HG02571 (cell line): ENCODE results near the gene PIK3CG.

ENCODE experiments used
- ATAC-seq: cut with Tn5 transposase; IDR thresholded peaks from one replicate; pipeline ENCODE4 v1.9.1; 2021; ENCODE audit warnings: mild to moderate bottlenecking, moderate library complexity; ENCODE audit not compliant: unreplicated experiment

The PIK3CG gene

GRCh38 chr7:106855540-106856132 is 9.4 kb upstream of the PIK3CG start:
- ATAC-seq: no peak

DNA sequence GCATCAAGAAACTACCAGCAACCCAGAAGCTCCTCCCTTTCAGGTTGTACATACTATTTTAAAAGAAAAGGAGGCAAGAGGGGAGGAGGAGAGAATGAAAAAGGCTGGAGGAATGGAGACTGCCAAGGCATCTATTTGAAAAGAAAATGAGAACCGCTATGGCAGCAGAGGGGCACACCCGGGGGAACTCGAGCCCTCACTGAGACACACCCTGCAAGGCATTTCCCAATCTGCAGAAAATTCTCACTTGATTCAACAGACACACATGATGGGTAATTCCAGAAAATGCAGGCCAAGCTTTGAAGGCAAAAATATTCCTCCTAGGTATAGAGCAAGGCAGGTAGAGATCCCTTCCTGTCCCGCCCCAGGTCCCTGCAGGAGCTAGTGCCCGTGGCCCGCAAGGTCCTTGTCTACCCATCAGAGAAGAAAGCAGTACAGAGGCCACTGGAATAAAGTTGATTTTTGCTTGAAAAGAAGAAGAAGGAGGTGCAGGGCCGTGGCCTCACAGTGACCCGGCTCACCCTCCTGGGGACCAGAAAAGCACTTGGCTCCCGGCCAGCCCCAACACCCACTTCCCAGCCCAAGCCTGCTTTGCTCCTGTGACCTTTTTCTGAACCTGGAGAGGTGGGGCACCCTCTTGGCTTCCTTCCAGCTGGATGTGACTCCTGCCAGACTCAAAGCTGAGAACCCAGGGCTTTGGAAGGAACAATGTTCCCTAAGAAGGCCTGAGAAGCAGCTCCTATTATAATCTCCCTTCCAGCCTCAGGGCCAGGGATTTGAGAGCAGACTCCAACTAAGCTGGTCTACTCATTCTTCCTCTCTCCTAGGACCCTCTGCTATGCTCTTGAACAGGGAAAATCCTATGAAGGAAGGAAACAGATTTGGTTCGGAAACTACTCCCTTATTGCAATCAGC is 6.2 kb upstream of the PIK3CG start:
- ATAC-seq: no peak

DNA sequence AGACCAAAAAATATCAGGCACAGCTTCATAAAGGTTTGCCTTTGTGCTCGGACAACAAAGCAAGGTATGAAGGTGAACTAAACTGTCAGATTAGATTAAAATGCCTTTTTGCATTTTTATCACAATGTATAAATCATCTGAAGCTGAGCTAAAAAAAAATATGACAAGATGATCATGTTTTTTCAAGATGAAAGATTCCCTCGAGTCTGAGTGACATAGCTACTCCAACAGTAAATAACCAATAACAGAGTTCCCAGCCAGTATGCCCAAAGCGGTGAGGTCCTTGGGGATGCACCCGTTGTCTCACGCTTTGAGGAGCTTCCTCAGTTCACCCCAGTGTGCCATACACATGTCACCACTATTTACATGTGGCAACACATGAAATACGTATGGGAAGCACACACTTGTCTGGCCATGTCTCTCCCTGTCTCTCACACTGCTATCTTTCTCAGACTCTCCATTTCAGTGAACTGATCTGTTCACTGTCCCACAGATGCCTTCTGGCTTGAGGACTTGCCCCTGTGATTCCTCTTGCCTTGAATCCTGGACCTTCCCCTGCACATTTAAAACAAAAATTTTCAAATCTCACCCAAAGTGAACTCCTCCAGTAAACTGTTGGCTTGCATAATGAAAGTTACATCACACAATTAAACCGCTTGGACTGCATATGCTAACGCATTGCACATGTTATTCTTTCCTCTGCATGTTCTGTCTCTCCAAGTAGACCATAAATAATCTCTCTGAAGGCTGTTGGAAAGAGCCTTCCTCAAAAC is 2.6 kb upstream of the PIK3CG start:
- no peak for ATAC-seq

GRCh38 chr7:106863274-106863997 is 1.6 kb upstream of the PIK3CG start:
- no peak for ATAC-seq

DNA sequence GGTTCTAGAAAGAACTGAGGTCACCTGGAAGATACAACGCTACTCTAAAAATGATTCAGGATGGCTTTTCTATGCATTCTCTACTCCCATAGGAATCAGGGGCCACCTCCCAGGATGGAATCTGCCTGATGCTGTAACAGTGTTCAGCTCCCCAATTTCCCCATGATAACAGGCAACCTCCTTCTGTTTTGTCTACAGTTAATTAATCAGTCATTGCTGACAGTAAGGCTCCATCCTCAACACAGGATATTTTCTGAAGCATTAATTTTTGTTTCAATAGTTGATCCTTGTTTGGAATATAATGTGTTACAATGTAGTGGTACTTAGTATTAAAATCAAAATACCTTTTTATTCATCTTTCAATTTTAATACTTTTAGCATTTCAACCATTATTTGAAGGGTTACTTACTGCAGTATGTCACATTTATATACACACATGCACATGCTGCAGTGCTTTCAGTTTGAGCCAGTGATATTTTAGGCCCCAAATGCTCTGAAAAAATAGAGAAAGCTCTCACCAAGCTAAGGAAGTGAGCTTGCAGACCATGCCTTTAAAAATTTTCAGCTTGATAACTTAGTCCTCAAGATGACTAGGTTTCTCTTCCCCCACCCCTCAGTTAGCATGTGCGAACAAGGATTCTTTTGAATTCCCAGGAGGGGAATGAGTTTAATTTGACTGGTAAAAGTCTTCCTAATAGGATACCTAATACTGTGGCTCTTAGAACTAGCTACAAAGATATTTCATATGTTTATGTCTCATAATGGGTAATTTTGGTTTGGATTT is 592 bp upstream of the PIK3CG start:
- peak; percentile 40 for ATAC-seq

DNA sequence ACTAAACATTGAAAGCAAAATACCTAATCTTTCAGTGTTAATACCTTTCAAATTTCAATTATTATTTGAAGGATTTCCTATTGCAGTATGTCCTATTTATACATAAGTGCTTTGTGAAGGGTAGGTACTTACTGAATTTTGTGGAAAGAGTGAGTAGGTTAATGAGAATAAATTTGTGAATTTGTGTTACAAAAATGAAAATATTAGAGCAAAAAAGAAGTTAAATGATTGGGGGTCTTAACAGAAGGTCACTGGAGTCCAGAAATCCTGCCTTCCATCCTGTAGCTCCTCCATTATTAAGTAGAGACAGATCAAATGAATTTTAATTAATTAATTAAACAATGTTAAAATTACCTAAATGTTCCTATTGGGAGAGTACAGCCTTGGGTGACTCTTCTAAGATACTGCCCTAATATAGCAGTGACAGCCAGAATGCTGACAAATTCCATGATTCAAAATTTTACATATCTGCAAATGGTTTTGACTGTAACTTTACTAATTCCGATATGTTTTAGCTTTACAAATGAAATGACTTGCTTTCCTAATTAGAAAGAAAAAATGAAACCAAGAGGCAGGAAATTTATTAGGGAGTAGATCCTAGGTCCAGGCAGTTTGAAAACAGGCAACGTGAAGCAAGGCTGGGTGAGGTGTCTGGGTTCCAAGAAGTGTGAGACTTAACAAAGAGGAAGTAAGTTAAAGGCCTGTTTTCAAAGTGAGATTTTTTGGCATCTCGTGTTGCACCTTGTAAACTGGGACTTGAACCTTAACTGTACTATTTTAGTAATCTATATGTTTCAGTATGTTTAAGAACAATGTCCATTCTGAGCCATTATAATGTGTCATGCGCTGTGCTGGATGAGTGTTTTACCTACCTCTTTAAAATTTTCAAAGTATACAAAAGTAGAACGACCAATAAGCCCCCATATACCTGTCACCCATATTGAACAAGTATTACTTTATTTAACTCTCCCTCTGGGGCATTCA is 1.5 kb downstream of the PIK3CG start:
- ATAC-seq: peak; percentile 35

- ATAC-seq: no peak
These were observed 2.7 kb downstream of the PIK3CG start for GRCh38 chr7:106867641-106868351.

- ATAC-seq: no peak
These were observed 3.3 kb downstream of the PIK3CG start for GRCh38 chr7:106868364-106868763.

- no peak for ATAC-seq
These were observed 4.9 kb downstream of the PIK3CG start for GRCh38 chr7:106869954-106870353.

GRCh38 chr7:106870528-106870927 is 5.4 kb downstream of the PIK3CG start:
- ATAC-seq: no peak

DNA sequence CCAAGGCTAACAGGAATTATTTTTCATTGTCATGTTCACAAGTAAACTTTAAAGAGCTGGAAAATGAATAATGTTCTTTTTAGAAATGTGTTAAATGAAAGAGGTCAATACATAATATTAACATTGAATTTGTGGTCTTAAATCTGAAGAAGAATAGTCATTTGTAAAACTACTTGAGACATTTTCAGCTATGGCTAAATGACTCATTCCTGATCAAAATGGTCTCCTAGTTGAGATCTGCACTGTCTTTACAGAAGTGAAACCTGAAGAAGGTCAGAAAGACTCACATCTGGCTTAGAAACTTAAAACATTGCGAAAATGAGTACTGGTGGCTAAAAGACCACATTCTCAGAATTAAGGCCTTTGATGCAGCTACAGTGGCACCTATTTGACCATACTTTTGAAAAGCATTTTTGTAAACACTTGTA is 5.9 kb downstream of the PIK3CG start:
- peak; percentile 86 for ATAC-seq

DNA sequence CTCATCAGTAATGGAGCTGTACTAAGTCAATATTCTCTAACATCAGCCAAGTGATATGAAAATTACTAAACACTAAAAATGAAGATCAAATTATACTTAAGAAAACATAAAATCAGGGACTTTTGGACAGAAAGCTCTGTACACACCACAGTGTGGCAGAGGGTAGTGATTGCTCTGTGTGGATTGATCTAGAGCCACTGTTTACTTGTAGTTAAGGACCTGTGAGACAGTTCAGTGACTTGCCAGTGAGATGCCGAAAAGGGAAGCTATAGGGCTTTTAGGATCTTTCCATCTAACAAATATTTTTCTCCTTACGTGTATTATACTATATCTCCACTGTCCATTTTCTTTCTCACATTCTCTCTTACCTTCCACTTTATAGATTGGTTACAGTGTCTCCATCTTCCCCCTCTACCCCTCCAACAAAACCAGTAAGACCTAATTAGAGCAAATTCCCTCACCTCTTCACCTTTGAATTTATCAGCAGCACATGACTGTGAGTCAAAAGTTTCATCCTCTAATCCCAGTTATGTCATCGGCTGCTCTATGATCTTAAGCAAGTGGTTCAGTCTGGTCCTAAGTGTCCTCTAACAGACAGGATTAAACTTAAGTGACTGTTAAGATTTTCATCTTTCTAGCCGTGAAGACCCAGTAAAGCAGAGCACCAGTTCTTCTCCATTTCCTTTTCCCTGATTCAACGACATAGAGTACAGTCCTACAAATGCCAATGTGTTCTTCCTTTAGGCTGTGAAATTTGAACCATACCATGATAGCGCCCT is 6.9 kb downstream of the PIK3CG start:
- ATAC-seq: no peak

DNA sequence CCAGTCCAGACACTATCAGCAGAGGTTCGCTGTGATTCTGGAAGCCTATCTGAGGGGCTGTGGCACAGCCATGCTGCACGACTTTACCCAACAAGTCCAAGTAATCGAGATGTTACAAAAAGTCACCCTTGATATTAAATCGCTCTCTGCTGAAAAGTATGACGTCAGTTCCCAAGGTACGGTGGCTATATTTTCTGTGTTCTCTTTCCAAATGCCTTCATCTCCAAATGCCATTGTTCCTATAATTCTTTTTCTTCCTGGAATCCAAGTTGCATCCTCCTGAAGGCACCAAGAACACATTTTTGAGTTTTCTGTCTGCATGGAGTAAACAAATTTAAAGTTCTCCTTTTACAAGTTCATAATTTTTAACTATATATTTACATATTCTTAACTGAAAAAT is 7.7 kb downstream of the PIK3CG start:
- ATAC-seq: no peak

- ATAC-seq: no peak
These were observed 9.0 kb downstream of the PIK3CG start for GRCh38 chr7:106874076-106874475.

DNA sequence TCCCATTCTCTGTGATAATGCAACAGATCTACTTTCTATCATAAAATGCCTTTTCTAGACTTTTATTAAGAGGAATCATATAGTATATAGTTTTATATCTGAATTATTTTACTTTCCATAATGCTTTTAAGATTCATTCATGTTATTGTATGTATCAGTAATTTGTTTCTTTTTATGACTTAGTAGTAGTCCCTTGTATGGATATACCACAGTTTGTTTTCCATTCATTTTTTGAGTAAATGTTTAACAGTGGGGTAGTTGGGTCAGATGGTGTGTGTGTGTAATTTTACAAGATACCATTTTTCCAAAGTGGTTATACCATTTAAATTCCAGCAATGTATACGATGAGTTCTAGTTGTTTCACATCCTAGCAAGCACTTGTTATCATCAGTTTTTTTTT is 10.4 kb downstream of the PIK3CG start:
- no peak for ATAC-seq

GRCh38 chr7:106878748-106879439 is 13.8 kb downstream of the PIK3CG start:
- no peak for ATAC-seq

GRCh38 chr7:106881984-106882383 is 16.9 kb downstream of the PIK3CG start:
- ATAC-seq: no peak
